Measurements from ENCODE around the gene PDCD1LG2.

PDCD1LG2 gene

DNA sequence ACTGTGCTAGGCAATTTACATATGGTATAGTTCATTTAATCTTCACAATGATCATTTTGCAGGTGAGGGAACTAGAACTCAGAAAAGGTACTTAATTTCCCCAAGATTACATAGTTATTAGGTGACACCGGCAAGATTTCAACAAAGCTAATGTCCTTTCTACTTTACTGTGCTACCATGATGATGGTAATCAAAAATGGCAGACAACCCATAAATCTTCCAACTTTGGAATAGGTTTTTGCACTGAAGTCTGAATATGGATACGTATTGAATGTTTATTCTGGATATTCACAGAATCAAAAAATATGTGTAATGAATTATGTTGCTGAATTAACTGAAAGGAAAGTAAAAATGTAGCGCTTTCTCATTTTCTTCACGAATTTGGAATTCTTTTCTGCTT, 13.8 kb downstream of the PDCD1LG2 start:
- H3K36me3 ChIP-seq = 0 out of 2 replicates have a peak, but pooled peaks cover 3% of the 10 kb centered on the region

DNA sequence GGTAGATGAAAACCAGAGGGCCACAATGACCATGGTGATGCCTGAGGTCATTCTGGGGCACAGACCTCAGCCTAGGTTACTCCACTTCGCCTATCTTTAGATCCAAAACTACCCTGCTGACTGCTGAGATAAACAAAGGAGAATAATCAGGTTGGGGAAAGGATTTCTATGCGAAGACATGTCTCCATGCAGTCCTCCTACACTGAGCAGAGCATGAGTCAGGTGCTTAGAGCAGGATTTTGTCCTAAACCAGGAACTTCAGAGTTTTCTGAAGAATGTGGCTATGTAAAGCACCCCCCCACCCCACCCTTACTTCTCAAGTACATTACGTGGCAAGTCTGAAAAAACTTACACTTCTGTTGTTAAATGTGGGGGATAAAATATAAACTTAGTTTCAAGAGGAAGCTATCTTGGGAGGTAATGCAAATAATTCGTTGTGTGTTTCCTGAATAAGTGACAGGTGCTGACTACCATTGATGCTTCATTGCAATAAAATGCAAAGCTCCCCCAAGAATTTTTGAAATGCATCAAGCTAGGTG, 19.4 kb downstream of the PDCD1LG2 start:
- no peak for TF ChIP-seq Cebpa-rat (IDR thresholded peaks at IDR 0.05)
- Histone ChIP-seq H3K27me3 (no peaks in the 10 kb centered on the region), H3K9ac (no peak overlapping the region), H3K36me3 (no peaks in the 10 kb centered on the region; the same call in 1 of the 2 replicates), H3K4me2 (0 out of 2 replicates have a peak overlapping the region, but pooled peaks have one; percentile 27), H3K4me1 (peaks cover 5% of the 10 kb centered on the region; the same call in 1 of the 2 replicates), H4K20me1 (no peaks in the 10 kb centered on the region), H3K27ac (no peak overlapping the region), H3K9me3 (no peaks in the 10 kb centered on the region), H3K4me3 (no peak overlapping the region)

More for the DNA sequence above, 13.8 kb downstream of the PDCD1LG2 start:
- H3K27me3 ChIP-seq = no peaks in the 10 kb centered on the region
- no peak for TF ChIP-seq Cebpa-rat (IDR thresholded peaks at IDR 0.05)
- peaks cover 9% of the 10 kb centered on the region for H3K4me1 ChIP-seq
- 0 out of 2 replicates have a peak, but pooled peaks cover 4% of the 10 kb centered on the region for H3K9me3 ChIP-seq
- H3K9ac ChIP-seq = no peak overlapping the region
- no peak overlapping the region for H3K4me2 ChIP-seq
- H4K20me1 ChIP-seq = no peaks in the 10 kb centered on the region
- H3K4me3 ChIP-seq = no peak overlapping the region
- H3K27ac ChIP-seq = no peak overlapping the region

DNA sequence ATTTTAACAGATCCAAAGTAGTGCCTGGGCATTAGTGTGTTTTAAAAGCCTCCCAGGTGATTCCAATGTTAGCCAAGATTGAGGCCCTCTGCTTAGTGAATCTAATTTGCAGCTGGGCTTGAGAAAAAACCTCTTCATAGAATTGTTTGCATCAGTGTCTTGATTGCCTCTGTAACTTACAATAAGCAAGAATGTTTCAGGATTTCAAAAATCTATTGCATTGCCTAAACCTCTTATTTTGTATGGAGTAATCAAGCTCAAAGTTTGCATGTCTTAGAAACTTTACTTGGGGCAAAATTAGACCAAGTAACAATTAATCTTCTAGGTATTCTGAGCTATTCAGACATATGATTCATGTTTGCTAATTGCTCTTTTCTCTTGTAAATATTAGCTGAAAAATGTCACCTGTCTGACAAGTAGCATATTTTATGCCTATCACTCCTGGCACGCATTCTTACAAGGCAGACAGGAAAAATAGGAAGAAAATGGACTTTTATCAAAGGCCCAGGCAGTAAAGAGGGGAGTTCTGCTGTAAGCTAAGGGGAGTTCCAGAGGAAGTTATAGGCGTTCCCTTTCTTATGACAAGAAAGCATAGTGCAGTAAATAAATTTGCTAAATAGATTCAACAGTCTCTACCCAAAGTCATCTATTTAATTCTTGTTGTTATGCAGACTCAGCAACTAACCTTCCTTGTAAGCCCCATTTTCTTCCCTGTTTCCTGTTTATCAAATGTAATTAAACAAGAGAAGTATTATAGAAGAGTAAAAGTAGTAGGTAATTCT, 21.0 kb downstream of the PDCD1LG2 start:
- H3K4me1 ChIP-seq = peaks cover 5% of the 10 kb centered on the region; the same call in 1 of the 2 replicates
- H3K27me3 ChIP-seq = no peaks in the 10 kb centered on the region
- no peaks in the 10 kb centered on the region; the same call in 1 of the 2 replicates for H3K36me3 ChIP-seq
- no peak overlapping the region for H3K4me2 ChIP-seq
- no peak overlapping the region for H3K27ac ChIP-seq
- TF ChIP-seq Cebpa-rat (IDR thresholded peaks at IDR 0.05) = no peak
- no peaks in the 10 kb centered on the region for H4K20me1 ChIP-seq
- no peaks in the 10 kb centered on the region for H3K9me3 ChIP-seq
- no peak overlapping the region for H3K9ac ChIP-seq
- no peak overlapping the region for H3K4me3 ChIP-seq

DNA sequence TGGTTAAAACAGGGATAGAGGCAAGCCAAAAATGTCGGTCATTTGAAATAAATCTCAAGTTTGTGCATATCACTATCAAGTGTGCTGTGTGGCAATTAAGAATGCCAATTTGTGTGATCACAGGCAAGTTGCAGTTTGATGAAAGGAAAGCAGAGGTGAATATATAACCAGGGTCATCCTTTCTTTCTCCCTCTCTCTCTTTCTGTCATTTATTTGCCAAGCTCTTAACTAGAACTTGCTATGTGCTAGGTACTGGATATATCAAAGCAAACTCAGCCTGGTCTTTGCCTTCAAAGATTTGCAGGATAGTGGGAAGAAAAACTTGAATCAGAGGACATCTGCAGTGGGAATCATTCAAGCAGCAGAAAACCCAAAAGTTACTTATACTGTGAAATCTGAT, 22.0 kb downstream of the PDCD1LG2 start:
- H3K4me2 ChIP-seq = no peak overlapping the region
- no peak for TF ChIP-seq Cebpa-rat (IDR thresholded peaks at IDR 0.05)
- H3K36me3 ChIP-seq = no peaks in the 10 kb centered on the region; the same call in 1 of the 2 replicates
- H3K9ac ChIP-seq = no peak overlapping the region
- no peaks in the 10 kb centered on the region for H3K27me3 ChIP-seq
- no peak overlapping the region for H3K27ac ChIP-seq
- no peak overlapping the region for H3K4me3 ChIP-seq
- no peaks in the 10 kb centered on the region for H4K20me1 ChIP-seq
- H3K4me1 ChIP-seq = peaks cover 5% of the 10 kb centered on the region; the same call in 1 of the 2 replicates
- no peaks in the 10 kb centered on the region for H3K9me3 ChIP-seq

DNA sequence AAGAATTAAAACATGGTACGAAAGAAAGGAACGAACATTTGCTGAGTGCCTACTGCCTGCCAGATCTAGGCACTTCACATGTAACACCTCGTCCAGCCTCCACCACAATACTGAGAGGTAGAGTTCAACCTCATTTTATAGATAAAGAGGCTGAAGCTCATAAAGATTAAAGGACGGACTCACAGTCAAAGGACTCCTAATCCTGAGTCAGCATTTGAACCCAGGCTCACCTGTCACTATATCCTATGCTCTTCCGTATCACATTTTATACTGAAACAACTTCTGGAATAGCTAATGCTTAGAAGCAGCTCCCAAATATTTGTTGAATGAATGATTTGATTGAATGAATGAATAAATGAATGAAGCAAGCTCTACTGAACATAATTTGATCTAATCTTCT, 22.5 kb downstream of the PDCD1LG2 start:
- Histone ChIP-seq H3K4me1 (peaks cover 5% of the 10 kb centered on the region; the same call in 1 of the 2 replicates), H4K20me1 (no peaks in the 10 kb centered on the region), H3K27me3 (no peaks in the 10 kb centered on the region), H3K36me3 (no peaks in the 10 kb centered on the region; the same call in 1 of the 2 replicates), H3K9me3 (no peaks in the 10 kb centered on the region), H3K4me2 (no peak overlapping the region), H3K9ac (no peak overlapping the region), H3K27ac (no peak overlapping the region), H3K4me3 (no peak overlapping the region)
- TF ChIP-seq Cebpa-rat (IDR thresholded peaks at IDR 0.05) = no peak

DNA sequence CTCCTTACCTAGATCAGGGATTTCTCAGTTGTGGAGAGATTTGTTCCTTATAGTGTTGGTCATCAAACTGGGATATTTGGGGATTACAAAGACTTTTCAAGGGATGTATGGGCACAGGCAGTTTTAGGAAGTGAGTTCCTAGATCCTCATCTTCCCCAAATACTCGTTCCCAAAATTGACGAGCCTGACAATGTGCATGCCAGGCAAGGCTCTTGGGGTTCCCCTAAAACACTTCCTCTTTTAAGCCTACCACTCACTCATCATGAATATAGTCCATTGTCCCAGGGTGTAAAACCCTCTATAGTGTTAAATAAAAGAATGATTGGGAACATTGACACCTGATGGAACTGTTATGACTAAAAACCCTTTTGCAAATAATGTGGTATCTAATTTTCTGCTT, 26.4 kb downstream of the PDCD1LG2 start:
- Histone ChIP-seq H3K4me2 (no peak overlapping the region), H3K4me3 (no peak overlapping the region), H3K9ac (no peak overlapping the region), H4K20me1 (0 out of 2 replicates have a peak, but pooled peaks cover 4% of the 10 kb centered on the region), H3K36me3 (no peaks in the 10 kb centered on the region; the same call in 1 of the 2 replicates), H3K9me3 (no peaks in the 10 kb centered on the region), H3K4me1 (no peaks in the 10 kb centered on the region), H3K27ac (no peak overlapping the region), H3K27me3 (no peaks in the 10 kb centered on the region)
- TF ChIP-seq Cebpa-rat (IDR thresholded peaks at IDR 0.05) = no peak

DNA sequence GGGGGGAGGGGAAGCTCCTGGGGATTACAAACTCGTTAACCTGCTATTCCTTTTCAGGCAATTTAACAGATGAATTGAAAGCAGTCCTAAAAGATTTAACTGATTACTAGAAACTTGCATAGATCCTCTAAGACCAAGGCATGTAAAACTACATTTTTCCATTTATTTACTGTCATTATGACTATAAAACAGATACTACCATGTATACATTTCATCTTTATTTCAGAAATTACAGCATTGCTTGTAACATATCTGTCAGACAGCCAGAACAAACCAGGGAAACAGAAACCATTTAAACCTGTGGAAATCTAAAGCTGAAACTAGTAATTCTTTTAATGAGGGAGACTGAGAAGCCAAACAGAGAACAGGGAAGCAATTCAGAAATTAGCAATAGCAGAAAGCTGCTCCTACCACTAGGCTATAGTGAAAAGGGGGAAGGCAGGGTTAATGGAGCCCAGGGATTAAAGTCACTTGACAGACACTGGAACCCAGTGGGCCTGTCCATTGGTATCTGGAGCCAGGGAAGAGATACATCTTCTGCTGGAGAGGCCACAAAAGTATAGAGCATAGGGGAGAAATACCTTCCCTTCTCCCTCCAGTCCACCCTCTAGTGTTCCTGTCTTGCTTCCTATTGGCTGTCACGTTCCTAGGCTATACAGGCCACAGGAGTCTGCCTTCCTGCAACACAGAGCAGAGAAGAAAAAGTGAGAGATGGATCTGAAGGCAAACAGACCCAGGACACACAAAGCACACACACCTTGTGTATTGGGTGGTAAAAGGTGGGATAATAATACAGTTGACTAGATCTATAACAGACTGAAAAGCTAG, 33.8 kb downstream of the PDCD1LG2 start:
- no peak overlapping the region for H3K4me3 ChIP-seq
- peak overlapping the region; percentile 57 for H3K4me2 ChIP-seq
- H3K36me3 ChIP-seq = no peaks in the 10 kb centered on the region
- H3K9ac ChIP-seq = no peak overlapping the region
- peaks cover 15% of the 10 kb centered on the region for H3K4me1 ChIP-seq
- 0 out of 2 replicates have a peak, but pooled peaks cover 4% of the 10 kb centered on the region for H4K20me1 ChIP-seq
- H3K27ac ChIP-seq = no peak overlapping the region
- no peaks in the 10 kb centered on the region for H3K27me3 ChIP-seq
- TF ChIP-seq Cebpa-rat (IDR thresholded peaks at IDR 0.05) = no peak
- peaks cover 12% of the 10 kb centered on the region for H3K9me3 ChIP-seq

DNA sequence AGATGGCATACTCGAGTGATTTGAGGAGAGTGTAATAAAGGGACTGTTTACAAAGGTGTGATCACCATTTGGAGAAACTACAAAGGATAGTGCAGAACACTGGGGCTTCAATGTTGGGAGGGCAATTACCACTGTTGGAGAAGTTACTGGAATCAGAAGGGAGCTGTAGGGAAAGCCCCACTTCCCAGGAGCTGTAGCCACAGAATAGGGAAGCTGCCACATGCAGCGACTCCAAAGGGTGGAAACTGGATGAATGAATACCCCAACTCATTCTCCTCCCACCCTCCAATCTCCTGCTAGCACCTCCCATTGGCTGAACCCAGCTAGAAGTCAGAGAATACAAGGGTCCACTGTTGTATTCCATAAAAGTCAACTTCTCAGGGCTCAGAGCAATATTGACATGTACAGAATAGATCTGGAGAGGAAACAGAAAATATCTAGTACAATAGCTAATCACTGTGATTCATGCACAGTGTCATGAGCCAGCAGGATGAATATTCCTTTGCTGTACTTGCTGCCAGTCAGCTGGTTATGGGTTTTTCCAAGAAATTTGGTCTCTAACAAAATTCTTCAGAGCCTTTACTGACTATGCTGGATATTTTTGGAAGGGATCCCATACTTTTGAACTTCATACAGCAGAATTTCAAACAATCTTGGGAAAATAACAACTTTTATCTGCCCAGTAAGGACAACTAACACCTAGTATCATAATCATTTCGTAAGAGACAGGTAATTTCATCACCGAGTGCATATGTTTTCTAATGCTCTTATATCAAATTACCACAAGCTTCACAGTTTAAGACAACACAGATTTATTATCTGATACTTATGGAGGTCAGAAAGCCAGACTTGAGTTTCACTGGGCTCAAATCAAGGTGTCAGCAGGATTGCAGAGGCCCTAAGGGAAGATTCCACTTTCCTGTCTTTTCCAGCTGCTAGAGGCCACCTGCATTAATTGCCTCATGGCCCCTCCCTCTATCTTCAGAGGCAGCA, 39.6 kb downstream of the PDCD1LG2 start:
- H3K9me3 ChIP-seq = no peaks in the 10 kb centered on the region

More for the DNA sequence above, 39.6 kb downstream of the PDCD1LG2 start:
- Histone ChIP-seq H4K20me1 (no peaks in the 10 kb centered on the region), H3K9ac (no peak overlapping the region), H3K4me1 (no peaks in the 10 kb centered on the region), H3K27me3 (no peaks in the 10 kb centered on the region), H3K4me2 (no peak overlapping the region), H3K4me3 (no peak overlapping the region), H3K36me3 (no peaks in the 10 kb centered on the region), H3K27ac (no peak overlapping the region)
- TF ChIP-seq Cebpa-rat (IDR thresholded peaks at IDR 0.05) = no peak
